ENCODE measurements around the gene PIP. TPM values are rescaled to one million over a fixed set of nuclear protein-coding genes. Genes with fewer than 3 reads are reported as not detected.

PIP gene
- total and polyA plus RNA-seq, 7 donors, result not detected

DNA sequence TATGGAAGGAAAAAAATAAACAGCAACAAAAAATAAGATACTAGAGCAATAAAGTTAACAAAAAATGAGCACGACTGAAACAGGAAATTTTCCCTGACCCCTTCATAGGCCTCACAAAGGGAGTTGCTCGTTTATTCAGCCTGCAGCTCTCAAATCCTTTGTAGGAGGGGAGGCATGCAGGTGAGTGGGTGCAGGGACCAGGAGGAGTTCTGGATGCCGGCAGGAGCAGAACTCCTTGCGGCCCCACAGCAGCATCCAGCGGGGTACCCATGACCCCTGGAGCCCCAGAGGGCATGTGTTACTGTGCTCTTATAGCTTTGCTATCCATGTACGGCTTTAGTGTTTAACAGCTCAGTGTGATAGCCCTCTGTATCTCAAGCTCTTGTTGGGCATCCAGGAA lies 57.1 kb downstream of the PIP start:
- H3K27ac ChIP-seq, result no peak overlapping the region
- H3K4me3 ChIP-seq, result no peak overlapping the region
- no peaks in the 10 kb centered on the region for H3K9me3 ChIP-seq
- no peaks in the 10 kb centered on the region for H3K36me3 ChIP-seq
- no peak for TF ChIP-seq EP300 (IDR thresholded peaks at IDR 0.05)
- intact Hi-C loops (cut with DNase I), result no loop called here
- 71 to 77% methylated on average over 6 of the region's 6 CpGs for WGBS, 2 donors
- DNase-seq, result no peak
- H3K4me1 ChIP-seq, result no peaks in the 10 kb centered on the region
- no peaks in the 10 kb centered on the region for H3K27me3 ChIP-seq

Other genes with a start within 250 kb of the PIP start
- gene TRPV6, start 246.3 kb upstream of the PIP start, total RNA-seq, result not detected
- under 1 TPM in 2 of 3 donors, not detected in 1; 0.19 to 0.60 TPM for gene TRPV6, start 246.3 kb upstream of the PIP start, polyA plus RNA-seq
- gene TRPV5, start 198.3 kb upstream of the PIP start, total RNA-seq, result not detected
- gene TRPV5, start 198.3 kb upstream of the PIP start, polyA plus RNA-seq, result under 1 TPM in 1 of 3 donors, not detected in 2; 0.03 TPM
- gene LLCFC1, start 192.6 kb upstream of the PIP start, total RNA-seq, result not detected
- gene LLCFC1, start 192.6 kb upstream of the PIP start, polyA plus RNA-seq, result not detected
- under 1 TPM in 1 of 4 donors, not detected in 3; 0.28 TPM for gene KEL, start 169.7 kb upstream of the PIP start, total RNA-seq
- under 1 TPM in 1 of 3 donors, not detected in 2; 0.69 TPM for gene KEL, start 169.7 kb upstream of the PIP start, polyA plus RNA-seq
- not detected for gene OR9A2, start 104.9 kb upstream of the PIP start, total RNA-seq
- not detected for gene OR9A2, start 104.9 kb upstream of the PIP start, polyA plus RNA-seq
- gene OR6V1, start 79.7 kb upstream of the PIP start, total RNA-seq, result not detected
- gene OR6V1, start 79.7 kb upstream of the PIP start, polyA plus RNA-seq, result not detected
- not detected for gene TAS2R39, start 51.3 kb downstream of the PIP start, total RNA-seq
- gene TAS2R39, start 51.3 kb downstream of the PIP start, polyA plus RNA-seq, result not detected
- not detected for gene TAS2R40, start 90.0 kb downstream of the PIP start, total RNA-seq
- not detected for gene TAS2R40, start 90.0 kb downstream of the PIP start, polyA plus RNA-seq
- 100 to 1,000 TPM; 111 to 168 (median 134) TPM for gene GSTK1, start 131.4 kb downstream of the PIP start, total RNA-seq
- gene GSTK1, start 131.4 kb downstream of the PIP start, polyA plus RNA-seq, result 100 to 1,000 TPM; 158 to 247 (median 234) TPM
- under 1 TPM in 1 of 4 donors, not detected in 3; 0.71 TPM for gene TMEM139, start 152.9 kb downstream of the PIP start, total RNA-seq
- 10 to 100 TPM; 26.4 to 58.5 (median 54.8) TPM for gene TMEM139, start 152.9 kb downstream of the PIP start, polyA plus RNA-seq
- 10 to 100 TPM in 1 of 4 donors, 1 to 10 TPM in 3; 7.1 to 14.4 (median 7.8) TPM for gene CASP2, start 156.3 kb downstream of the PIP start, total RNA-seq
- gene CASP2, start 156.3 kb downstream of the PIP start, polyA plus RNA-seq, result 10 to 100 TPM in 1 of 3 donors, 1 to 10 TPM in 2; 6.0 to 16.2 (median 6.0) TPM
- under 1 TPM in 1 of 4 donors, not detected in 3; 0.14 TPM for gene CLCN1, start 184.0 kb downstream of the PIP start, total RNA-seq
- gene CLCN1, start 184.0 kb downstream of the PIP start, polyA plus RNA-seq, result under 1 TPM in 1 of 3 donors, not detected in 2; 0.15 TPM
- gene FAM131B, start 230.6 kb downstream of the PIP start, total RNA-seq, result 10 to 100 TPM in 1 of 4 donors, 1 to 10 TPM in 3; 6.4 to 15.7 (median 6.8) TPM
- gene FAM131B, start 230.6 kb downstream of the PIP start, polyA plus RNA-seq, result 1 to 10 TPM in 1 of 3 donors, under 1 TPM in 2; under 0.01 to 2.0 (median under 0.01) TPM
- 100 to 1,000 TPM in 2 of 4 donors, 10 to 100 TPM in 2; 67.3 to 218 (median 120) TPM for gene ZYX, start 249.3 kb downstream of the PIP start, total RNA-seq
- 10 to 100 TPM; 34.4 to 91.3 (median 46.8) TPM for gene ZYX, start 249.3 kb downstream of the PIP start, polyA plus RNA-seq

Data from sigmoid colon (tissue), 7 donors.